HT-29 (cell line): ENCODE results near the gene RING1. TPM values are rescaled to one million over a fixed set of nuclear protein-coding genes. Genes with fewer than 3 reads are reported as not detected.

Experiments
- DNase-seq: peaks from one replicate; pipeline ENCODE4 v3.0.0-alpha.2; 2015; ENCODE audit warnings: low spot score
- total RNA-seq: library from RNA; depleted of rRNA; stranded (reverse); fragments of >200 nt; shearing (Covaris generic); gene quantifications from 2 replicates; pipeline ENCODE4 v1.2.3, GENCODE V29; 2014; rRNA removed

RING1 gene
- 36.1 and 37.2 TPM in 2 replicates for total RNA-seq

DNA sequence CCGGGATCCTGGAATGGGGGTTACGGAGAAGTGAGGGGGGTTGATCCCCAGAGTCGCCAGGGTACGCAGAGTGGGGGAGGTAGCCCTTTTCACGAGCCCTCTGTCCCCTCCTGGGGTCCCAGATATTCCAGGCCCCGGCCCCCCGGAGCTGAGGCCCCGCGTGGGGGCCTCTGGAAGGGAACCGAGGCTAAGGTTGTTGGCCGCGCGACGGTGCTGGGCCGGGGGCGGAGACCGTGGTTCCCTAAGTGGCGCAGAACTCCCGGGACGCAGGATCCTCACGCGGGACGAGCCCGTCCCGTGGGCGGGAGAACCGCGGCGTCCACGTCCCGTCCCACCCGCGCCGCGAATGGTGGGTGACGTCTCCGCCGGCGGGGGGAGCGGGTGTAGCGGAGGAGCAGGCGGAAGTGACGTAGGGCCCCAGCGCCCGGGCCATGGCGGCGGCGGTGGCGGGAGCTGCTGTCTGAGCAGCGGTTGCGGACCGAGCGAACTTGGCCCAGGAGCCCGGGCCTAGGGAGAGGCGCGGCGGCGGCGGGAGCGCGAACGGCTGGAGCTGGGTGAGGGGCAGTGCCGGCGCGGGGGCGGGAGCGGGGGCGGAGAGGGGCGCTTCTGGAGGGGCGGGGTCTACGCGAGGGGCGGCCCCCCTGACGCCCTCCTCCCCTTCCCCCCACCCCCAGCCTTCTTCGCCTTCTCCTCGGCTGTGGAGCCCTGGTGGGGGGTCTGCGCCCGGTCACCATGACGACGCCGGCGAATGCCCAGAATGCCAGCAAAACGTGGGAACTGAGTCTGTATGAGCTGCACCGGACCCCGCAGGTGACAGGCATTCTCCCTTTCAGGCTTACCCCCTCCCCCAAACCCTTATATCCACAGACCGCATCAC, at the start of gene RING1:
Gene RING1 (plus strand): TSS at position 410 of the 877 bp plus-strand sequence. CDS start 323 bp downstream, at position 733.
- peak; percentile 73 for DNase-seq

DNA sequence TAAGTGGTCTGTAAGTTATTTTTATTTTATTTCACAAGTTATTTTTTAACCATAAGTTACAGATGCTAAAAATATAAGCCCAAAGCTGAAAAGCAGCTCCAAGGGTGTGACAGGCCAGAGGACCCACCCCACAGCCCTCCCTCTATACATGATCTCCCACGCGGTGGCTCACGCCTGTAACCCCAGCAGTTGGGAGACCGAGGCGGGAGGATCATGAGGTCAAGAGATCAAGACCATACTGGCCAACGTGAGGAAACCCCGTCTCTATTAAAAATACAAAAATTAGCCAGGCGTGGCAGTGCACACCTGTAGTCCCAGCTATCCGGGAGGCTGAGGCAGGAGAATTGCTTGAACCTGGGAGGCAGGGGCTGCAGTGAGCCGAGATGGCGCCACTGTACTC, 48.2 kb upstream of the RING1 start:
- no peak for DNase-seq

DNA sequence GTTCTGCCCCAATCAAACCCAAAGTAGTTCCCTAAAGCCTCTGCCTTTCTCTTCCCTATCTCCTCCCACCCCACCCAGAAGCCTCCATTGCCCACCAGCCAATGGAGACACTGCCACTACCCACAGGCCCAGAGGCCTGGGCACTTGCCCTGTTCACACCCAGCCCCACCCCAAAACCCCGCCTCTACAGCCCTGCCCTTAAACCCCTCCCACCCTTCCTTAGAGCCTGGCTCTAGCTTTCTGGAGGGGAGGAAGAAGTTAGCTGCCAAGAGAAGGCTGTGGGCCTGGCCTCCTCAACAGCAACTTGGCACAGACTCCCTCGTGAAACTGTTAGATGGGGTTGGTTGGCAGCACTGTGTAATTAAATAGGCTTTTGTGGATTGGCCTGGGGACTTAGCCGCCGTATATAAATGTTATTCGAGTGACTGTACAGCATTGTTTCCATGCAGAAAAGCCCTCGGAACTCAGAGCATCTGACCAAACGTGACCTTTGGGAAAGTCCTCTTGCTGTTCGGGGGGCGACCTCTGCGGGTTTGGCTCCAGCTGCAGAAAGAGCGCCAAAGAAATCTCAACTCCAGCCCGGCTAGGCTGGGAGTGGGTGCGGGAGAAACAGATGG, 47.5 kb upstream of the RING1 start:
- no peak for DNase-seq

DNA sequence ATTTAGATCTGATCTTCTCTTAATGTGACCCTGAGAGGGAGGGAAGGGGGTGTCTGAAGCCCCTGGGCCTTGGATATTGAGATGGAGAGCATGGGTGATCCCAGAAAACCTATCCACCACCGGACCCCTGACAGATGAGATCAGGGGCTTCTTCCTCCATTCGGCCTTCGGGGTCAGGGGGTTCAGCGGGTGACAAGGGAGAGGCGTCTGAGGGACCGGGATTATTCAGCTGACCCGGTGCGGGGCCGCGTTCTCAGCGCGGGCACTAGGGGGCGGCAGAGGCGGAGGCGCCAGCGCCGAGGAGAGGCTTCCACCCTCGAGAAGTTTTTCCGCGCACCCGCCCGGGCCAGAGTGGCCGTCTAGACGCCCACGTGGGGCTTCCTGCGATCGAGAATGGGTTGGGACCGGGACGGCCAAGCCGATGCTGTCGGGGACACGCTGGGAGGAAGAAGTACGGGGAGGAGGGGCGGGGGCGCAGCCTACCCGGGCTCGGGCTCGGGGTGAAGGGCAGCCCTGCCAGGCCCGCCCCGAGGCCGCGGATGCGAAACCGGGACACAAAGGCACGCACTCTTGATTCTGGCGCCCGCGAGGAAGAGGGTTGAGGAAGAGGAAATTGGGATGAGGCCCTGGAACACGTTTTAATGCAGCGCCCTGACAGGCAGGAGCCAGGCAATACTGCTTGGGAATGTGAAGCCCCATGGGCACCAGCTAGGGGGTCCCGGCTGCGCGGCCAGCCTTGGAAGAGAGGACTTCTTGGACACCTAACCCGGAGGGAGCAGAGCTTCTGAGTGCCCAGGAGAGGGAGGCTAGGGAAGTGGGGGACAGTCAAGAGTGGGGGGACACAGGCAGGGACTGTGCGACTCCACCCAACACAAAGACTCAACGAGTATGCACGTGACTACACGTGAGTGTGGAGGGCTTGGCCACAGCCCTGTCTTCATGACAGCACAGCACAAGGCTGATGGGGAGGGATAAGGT, 46.7 kb upstream of the RING1 start:
- DNase-seq, result peak; percentile 65

DNA sequence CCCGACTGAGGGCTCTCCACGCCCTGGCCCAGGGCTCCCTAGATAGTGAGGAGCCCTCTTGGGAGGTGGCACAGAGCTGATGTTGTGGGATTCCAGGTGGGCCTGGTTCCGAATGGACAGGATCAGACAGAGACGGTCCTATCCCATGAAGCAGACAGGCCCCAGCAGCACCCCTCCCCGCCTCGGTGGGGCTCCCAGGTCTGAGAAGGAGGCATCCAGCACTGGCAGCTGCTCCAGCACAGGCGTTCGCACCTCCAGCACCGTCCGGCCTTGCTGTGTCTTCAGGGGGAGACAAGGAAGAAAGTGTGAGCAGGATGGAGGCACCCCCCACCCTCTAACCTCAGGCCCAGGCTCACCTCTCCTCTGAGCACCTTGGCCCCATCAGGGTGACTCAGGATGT, 44.8 kb upstream of the RING1 start:
- DNase-seq, result no peak

DNA sequence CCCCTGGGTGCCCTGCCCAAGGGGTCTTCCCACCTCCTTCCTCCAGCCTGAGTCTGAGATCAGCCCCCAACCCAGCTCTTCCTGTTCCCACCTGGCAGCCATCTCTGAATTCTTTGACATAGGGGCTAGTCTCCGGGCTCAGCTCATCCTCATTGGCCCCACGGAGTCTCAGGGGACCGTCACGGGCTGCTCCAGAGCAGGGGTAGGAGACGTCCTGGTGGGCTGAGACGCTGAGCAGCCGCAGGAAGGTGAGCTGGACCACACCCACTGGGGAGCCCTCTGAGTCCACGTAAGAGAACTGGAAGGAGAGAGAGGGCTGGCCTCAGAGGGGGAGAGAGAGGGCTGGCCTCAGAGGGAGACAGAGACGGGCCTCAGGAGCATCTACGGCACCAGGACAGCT, 44.1 kb upstream of the RING1 start:
- DNase-seq, result no peak

DNA sequence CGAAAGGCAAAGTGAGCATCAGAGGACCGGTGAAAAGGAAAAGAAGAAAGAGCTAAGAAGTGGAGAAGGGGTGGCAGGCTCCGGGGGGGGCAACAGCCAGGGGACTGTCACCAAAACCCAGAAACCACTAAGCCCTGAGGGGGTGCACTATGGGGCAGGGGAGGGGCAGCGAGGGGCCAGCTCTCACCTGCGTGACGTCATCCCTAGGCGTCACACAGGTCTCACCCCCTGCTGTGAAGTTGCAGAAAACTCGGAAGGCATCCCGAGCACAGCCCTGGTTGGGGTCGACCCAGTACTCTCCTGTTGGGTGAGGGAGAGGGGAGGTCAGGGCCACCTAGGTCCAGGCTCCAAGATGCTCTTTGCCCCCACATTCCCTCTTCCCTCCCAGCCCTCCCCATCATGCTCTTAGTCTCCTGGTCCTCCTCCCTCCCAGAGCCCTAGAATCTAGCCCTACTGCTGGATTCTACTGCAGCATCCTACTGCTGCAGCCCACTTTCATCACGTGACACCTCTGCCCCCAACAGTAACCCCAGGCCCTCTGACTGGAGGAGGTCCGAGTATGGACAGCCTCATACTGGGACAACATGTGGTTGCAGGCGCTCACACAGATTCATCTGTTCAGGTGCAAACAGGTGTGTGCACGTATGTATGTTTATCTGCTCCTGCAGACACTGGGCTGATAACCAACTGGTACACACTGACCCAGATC, 43.5 kb upstream of the RING1 start:
- DNase-seq, result no peak

DNA sequence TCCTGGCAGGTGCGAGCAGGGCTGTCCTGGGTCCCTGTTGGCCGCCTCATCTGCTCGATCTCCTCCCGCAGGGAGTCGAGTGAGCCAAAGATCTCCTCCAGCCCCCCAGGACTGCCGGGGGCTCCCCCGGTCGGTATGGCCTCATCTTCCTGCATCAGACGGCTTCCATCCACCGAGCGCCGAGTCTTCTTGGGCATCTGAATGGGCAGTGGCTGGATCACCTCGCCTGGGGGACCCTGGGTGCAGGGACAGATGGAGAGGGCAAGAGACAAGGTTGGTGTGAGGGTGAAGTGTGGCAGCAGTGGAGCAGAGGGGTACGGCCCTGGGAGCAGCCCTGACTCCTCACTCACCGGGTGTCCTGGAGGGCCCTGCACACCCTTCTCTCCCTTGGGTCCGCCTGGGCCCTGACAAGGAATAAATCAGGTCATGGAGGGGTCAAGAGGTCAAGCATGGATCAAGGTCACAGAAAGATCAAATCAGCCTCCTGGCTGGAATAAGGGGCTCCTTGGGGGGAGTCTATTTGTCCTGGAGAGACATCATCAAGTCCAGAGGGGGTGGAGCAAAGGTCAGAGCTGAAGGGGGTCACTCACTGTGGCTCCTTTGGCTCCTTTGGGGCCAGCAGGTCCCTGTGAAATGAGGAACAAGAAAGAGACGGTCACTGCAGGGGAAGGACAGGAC, 42.6 kb upstream of the RING1 start:
- DNase-seq, result no peak

DNA sequence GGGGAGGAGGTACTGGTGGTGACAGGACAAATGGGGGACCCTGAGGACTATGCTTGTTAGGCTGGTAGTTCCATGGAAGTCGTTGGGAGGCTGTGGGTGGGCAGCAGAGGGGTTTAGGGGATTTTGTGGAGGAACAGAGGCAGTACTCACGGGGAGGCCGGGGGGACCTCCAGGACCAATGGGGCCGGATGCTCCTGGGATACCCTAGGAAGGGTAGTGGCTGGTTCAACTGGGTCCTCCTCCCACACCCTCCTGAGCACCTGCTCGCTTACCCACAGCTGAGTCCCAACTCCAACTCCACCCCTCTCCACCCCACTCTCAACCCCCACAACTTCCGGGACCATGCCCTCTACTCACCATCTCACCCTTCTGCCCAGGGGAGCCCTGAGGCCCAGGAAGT, 41.9 kb upstream of the RING1 start:
- no peak for DNase-seq

DNA sequence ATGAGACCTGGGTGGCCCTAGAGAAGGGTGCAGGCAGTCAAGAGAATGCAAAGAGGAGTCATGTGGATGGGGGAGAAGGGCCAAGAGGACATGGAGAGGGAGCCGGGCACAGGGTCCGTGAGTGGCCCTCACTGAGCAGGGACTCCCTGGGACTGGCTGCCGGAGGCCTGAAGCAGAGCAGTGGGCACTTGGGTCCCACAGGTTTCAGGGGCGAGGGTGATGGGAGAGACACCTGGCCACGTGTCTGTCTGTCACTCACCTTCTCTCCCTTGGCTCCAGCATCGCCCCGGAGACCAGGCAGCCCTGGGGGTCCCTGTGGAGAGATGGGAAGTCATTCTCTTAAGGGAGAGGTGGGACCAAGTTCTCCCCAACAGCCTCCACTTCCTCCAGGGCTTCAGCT, 41.5 kb upstream of the RING1 start:
- DNase-seq, result no peak

DNA sequence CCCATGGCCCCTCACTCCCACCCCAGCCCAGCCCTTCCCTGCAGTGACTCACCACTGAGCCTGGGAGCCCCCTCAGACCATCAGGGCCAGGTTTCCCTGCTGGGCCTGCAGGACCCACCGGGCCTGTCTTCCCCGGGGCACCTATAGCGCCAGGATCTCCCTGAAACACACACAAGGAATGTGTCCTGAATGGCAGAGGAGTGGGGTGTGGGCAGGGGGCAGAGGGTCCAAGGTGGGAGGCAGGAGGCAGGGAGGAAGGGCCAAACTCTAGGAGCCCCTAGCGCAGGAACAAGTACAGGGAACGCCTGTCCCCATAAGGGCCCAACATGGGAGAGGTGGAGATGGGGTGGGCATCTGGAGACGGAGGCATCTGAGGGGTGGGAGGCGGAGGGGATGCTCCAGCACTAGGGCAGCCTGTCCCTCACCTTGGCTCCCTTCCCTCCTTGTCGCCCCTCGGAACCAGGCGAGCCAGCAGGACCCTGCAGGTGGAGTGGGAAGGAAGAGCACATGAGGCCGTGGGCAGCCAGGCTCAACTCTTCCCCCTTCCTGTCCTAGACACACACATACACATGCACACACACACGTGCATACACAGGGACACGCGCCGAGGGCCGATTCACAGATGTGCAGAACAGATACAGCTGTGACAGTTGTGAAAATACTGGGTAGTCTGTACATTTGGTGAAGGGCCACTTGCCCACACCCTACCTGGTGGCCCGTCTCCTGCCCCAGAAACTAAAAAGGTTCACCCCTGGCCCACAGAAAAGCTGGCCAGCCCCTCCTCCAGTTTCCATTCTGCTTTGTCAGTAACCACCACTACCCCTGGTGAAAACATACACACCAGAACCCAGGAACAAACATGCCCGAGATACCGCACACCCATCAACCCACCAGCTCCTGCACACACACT, 40.7 kb upstream of the RING1 start:
- DNase-seq, result no peak

DNA sequence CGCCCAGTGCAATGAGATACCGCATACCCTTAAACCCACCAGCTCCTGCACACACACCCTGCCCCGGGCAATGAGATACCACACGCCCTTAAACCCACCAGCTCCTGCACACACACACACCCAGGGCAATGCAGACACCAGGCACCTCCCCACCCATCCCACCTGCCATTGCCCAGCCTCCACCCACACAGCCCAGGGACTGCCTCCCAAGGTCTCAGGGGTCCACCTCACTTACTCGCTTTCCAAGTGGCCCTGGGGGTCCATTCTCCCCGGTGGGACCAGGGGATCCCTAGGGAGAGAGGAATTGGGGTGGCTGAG, 40.1 kb upstream of the RING1 start:
- DNase-seq, result no peak

DNA sequence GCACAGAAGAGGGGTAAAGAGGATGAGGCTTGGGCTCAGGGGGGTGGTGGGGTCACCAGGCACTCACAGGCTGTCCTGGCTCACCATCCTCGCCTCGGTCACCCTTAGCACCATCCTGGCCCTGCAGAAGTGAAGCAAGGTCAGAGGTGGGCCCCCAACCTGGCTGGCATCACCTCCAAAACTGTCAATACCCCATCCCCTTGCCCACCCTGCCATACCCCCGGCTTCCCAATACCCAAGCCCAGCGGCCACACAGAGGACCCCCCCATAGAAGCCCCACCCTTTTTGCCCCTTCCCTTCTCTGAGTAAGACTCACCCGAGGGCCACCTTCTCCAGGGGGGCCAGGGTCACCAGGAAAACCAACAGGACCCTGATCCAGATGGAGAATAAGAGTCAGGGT, 39.7 kb upstream of the RING1 start:
- no peak for DNase-seq

DNA sequence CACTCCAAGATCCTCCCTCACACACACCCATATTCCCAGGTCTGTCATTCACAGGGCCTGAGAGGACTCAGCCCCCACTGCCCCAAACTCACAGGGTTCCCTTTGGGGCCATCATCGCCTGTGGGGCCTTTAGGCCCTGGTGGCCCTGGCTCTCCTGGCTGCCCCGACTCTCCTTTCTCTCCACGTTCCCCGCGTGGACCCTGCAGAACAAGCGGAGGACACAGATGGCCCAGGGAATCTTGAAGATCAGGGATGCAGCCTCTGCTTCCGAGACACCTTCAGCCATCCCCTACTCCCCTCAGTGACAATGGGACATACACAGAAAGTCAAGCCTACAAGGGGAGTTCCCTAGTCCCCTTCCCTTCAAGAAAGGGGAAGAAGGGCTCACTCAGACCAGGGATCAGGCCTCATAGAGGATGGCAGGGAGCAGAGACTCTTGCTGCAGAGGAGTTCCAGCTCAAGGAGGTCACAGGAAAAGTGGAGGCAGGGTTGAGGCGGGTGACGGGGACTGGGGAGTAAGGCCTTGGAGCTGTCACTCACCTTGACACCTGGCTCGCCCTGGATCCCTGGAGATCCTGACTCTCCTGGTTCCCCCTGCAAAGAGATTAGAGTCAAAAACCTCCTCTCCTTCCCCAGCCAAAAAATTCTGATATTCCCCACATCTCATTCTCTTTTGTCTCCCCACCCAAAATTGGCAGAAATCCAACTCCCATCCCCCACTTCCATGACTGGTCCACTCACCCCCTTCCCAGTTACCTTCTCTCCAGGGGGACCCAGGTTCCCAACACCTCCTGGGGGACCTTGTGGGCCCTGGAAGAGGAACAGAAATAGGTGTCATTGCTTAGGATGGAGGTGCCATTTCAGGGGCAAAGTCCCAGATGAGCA, 38.8 kb upstream of the RING1 start:
- no peak for DNase-seq

DNA sequence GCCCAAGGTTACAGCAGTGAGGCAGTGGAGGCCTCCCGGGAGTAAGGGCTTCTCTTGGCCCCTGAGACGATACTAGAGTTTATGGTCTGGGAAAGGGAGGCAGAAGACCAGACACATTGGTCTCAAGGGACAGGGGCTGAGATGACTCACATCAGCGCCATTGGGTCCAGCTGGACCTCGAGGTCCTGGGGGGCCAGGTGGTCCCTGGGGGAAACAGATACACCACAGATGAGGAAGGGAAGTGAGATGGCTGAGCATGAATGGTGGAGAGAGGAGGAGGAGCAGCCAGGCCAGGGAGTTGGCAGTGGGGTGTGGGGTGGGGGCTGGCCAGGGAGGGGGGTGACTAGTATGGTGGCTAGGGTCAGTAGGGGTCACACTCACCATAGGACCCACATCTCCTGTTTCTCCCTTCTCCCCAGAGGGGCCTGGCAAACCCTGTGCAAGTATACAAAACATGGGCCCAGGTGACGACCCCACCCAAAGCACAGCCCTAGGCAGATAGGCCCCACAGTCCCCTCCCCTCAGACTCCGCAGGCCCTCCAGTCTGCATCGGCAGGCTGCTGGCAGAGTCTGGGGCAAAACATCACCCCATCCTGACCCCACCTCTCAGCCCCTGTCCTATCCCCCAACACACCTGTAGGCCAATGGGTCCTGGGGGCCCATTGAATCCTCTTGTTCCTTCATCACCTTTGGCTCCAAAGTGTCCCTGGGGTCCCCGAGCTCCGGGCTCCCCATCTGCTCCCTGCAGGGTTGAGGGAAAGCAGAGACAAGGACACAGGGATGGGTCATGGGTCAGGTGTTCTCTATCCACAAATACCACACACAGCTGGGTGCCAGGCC, 37.9 kb upstream of the RING1 start:
- no peak for DNase-seq

DNA sequence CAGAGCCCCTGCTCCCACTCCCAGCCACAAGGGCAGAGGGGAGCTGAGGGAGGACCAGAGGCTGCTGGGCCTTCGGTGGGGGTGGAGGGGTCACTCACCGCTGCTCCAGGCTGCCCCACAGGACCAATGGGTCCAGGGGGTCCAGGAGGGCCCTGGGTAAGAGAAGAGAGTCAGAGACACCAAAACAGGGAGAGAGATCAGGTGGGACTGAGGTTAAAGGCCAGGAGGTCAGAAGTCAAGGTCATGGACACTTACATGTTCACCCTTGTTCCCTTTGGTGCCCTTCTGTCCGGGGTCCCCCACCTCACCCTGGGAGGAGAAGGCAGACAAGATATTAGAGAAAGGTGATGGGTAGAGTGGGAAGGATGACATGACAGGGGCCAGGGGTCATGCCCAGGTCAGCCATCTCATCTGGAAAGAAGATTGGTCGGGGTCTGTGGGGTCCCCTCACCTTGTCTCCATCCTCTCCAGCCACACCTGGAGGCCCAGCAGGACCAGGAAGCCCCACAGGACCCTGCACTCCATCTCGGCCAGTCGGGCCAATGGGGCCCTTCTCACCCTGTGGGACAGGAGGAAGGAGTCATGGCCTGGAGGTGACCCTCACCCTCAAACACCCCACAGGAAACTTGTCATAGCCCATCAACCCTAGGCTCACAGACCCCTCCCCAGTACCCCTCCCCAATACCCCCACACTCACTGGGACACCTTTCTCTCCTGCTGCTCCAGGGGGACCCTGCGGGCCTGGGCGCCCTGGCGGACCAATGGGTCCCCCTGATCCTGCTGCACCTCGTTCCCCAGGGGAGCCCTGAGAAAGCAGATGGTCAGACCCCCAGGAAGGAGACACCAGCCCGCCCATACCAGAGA, 37.1 kb upstream of the RING1 start:
- DNase-seq, result no peak
